22Rv1 (cell line): ENCODE results near the gene DHX32.

Experiments
- ZFX ChIP-seq: fragments of 450-650 bp; IDR thresholded peaks from 2 replicates; pipeline ENCODE4 v1.6.1; 2017; ENCODE audit warnings: antibody characterized with exemption, borderline replicate concordance
- TF ChIP-seq, protein P1 (sequence below): fragments of 450-650 bp; IDR thresholded peaks from 2 replicates; pipeline ENCODE4 v1.5.1; 2017; ENCODE audit warnings: mild to moderate bottlenecking

- TF ChIP-seq, protein P1, sequence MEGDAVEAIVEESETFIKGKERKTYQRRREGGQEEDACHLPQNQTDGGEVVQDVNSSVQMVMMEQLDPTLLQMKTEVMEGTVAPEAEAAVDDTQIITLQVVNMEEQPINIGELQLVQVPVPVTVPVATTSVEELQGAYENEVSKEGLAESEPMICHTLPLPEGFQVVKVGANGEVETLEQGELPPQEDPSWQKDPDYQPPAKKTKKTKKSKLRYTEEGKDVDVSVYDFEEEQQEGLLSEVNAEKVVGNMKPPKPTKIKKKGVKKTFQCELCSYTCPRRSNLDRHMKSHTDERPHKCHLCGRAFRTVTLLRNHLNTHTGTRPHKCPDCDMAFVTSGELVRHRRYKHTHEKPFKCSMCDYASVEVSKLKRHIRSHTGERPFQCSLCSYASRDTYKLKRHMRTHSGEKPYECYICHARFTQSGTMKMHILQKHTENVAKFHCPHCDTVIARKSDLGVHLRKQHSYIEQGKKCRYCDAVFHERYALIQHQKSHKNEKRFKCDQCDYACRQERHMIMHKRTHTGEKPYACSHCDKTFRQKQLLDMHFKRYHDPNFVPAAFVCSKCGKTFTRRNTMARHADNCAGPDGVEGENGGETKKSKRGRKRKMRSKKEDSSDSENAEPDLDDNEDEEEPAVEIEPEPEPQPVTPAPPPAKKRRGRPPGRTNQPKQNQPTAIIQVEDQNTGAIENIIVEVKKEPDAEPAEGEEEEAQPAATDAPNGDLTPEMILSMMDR: no peak
- no peak for TF ChIP-seq ZFX
Measured at GRCh38 chr10:125824736-125825135, 56.4 kb downstream of the DHX32 start.
